ENCODE measurements around the gene RCAN1.
"Not testable (repeated sequence)": the region's sequence is repeated elsewhere in the genome, so short reads cannot be mapped to it uniquely, and the experiment has no call there.

Gene RCAN1

GRCh38 chr21:34514576-34515115 lies 100.3 kb downstream of the RCAN1 start:
- no peak for DNase-seq (ENCODE audit: low spot score)

GRCh38 chr21:34513129-34513675 lies 101.7 kb downstream of the RCAN1 start:
- no peak for DNase-seq (ENCODE audit: low spot score)

GRCh38 chr21:34511787-34512455 lies 103.0 kb downstream of the RCAN1 start, which contains the start of gene KCNE1:
KCNE1 (minus strand) TSS chr21:34512210; CDS start chr21:34449634, 62,576 bp downstream.
- DNase-seq (ENCODE audit: low spot score), result no peak

- no peak for DNase-seq (ENCODE audit: low spot score)
Measured at GRCh38 chr21:34511181-34511580, 103.7 kb downstream of the RCAN1 start.

- DNase-seq (ENCODE audit: low spot score), result peak; percentile 20
Measured at GRCh38 chr21:34510148-34511142, 104.5 kb downstream of the RCAN1 start.

- DNase-seq (ENCODE audit: low spot score), result no peak
Measured at GRCh38 chr21:34509151-34509550, 105.8 kb downstream of the RCAN1 start.

- no peak for DNase-seq (ENCODE audit: low spot score)
Measured at GRCh38 chr21:34504595-34504994, 110.3 kb downstream of the RCAN1 start.

DNA sequence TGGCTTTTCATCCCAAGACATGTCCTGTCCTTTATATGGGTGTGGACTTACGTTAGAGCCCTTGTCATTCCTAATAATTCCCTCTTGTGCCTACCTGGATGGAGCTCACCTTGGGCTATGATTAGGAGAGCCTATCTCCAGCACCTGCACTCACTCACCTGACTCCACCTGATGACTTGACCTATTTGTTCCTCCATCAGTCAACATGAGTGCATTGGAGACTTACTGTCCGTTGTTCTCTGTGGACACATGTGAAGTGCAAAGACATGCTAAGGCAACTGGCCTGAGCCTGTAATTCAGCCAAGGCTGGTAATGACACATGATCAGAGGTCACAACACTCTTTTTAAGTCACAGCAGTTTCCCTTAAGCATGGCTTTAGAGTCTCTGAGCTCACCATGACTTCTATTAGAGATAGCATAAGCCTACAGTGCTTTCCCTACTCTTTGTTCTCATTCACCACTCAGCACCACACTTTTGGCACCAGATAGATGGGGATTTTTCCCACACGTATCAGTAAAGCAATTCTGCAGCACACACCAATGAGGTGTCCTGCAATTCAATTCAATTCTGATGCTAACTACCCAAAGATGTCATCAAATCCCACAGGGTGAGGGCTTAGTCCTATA lies 112.3 kb downstream of the RCAN1 start:
- DNase-seq (ENCODE audit: low spot score), result no peak

GRCh38 chr21:34501716-34502115 lies 113.2 kb downstream of the RCAN1 start:
- no peak for DNase-seq (ENCODE audit: low spot score)

DNA sequence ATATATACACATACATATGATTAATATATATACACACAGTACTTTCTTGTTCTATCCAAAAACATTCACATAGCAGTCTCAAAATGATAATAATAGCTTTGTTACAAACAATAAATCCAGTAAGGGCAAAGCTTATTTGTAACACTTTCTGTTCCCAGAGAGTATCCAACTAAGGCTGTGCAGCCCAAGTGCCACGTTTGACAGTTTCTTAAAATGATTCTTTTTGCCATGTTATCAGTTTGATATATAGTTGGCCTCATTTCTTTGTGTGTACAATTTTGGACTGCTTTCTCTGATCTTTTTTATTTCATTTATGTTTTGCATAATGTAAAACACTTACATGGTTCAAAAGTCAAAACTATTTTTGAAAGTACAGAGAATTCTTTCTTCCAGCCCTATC lies 114.7 kb downstream of the RCAN1 start:
- no peak for DNase-seq (ENCODE audit: low spot score)

DNA sequence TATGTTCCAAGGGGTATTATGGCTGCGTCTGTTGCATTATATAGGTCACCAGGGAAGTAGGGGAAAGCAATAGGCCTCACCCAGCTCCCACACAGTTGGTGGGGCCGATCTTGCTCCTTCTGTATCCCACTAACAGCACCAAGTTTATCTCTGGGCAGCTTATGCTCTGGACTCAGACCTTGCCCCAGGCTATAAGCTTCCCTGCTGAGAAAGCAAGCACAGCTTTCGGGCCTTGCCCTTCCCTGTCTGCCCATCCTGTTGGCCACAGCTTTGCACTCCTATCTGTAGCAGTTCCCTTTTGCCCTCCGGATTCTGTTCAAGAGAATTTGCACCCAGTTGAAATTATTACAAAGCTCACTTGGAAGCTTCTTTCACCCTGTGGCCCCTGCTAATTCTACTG lies 115.8 kb downstream of the RCAN1 start:
- no peak for DNase-seq (ENCODE audit: low spot score)

DNA sequence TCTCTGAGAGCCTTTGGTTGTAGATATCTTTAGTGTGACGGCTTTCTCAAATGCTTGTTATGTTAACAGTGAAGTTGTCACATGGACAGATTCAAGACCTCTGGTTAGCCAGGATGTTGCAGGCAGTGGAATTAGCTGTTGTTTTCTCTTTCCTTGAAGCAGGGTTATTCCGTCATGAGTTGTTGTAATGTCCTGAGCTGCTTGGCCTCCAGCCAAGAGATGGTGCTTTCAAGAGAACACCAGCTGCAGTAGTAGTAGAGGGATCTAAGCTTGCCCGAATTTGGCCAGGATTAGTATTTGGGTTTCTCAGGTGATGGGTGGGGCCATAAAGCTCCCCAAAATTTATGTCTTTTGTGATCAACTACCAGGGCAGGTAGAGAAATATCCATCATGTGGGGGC lies 116.3 kb downstream of the RCAN1 start:
- no peak for DNase-seq (ENCODE audit: low spot score)

GRCh38 chr21:34483854-34484253 lies 131.1 kb downstream of the RCAN1 start:
- DNase-seq (ENCODE audit: low spot score), result not testable (repeated sequence)

DNA sequence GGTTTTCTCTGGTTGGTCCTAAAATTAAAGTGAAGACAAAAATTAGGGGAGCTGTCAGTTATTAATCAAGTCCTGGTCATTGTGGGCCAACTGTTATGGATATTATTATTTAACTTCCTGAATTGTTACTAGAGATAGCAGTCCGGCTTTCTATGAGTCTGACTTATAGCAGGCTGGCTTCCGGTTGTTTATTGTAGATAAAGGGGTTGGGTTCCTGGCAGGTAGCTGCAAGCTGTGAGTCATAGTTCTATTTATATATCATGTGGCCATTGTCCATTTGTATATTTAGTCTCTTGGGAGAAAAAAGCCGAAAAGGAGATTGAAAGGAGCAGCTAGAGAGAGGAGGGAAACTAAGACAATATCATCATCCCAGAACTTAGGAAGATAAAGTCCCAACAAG lies 131.5 kb downstream of the RCAN1 start:
- not testable (repeated sequence) for DNase-seq (ENCODE audit: low spot score)

DNA sequence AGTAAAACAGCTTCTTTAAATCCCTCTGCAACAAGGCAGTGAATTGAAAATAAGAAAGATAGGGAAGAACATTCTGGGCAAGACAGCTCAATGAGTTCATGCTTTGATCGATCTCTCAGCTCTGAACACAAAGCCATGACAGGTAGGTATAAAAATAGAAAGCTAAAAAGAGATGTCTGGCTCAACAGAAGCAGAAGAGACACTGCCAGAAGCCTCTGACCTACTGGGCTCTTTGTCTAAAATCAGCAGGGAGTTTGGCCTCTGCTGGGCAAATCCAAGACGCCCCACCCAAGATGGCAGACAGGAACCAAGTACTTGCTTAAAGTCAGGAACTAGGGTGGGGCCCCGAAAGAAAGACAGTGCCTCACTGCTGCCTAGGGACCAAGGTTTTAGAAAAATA lies 147.6 kb downstream of the RCAN1 start:
- DNase-seq (ENCODE audit: low spot score), result not testable (repeated sequence)
